Measurements from ENCODE around the gene USP16.

The USP16 gene

DNA sequence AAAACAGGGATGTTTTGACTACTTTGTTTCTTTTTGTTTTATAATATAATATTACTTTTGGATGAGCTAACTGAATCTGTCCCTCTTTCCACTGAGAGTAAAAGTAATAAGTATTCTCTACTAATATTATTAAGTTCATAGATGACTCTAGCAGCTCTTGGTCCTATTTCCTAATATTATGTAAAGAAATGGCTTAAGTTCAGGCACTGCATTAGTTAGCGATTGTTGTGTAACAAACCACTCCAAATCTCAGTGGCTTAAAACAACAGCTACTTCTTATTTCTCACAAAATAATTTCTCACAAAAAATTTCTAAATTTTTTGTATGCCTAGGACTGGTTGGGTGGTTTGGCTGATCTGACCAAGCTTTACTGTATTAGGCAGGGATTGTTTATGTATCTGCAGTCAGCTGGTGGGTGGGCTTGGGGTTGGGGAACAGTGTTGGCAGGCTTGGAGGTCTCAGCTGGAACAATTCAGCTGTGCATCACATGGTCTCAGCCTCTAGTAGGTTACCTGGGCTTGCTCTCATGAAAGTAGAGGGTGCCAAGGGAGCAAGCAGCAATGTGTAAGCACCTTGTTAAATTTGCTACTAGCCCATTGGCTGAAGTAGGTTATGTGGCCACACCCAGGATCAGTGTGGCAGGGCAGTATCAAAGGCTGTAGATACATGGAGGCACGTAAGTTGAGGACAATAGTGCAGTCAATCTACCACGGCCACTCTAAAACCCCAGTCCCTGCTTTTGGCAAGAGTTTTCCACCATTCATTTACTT, 57.8 kb downstream of the USP16 start:
- TF ChIP-seq POLR2A (IDR thresholded peaks at IDR 0.05; ENCODE audit: low read length): no peak
- TF ChIP-seq GATA1 (IDR thresholded peaks at IDR 0.05; ENCODE audit: low read depth, low read length): no peak
- DNase-seq: no peak

DNA sequence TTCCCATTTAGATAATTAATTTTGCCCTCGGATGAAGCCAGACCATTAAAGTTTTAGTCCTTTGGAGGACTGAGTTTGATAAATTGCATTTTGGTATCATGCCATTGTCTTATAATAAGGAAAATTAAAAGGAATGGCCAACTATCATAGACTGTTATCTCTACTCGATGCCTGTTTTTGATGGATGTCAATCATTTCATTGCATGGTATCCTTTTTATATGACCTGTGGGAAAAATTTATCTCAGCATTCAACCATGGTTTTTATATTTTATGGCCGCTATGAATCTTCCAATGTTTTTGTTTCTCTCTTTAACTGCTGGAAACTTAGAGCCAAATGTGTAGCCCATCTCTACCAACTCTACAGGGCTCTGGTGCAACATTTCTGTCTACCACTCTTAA, 58.8 kb downstream of the USP16 start:
- TF ChIP-seq GATA1 (IDR thresholded peaks at IDR 0.05; ENCODE audit: low read depth, low read length) (no peak), POLR2A (IDR thresholded peaks at IDR 0.05; ENCODE audit: low read length) (no peak)

DNA sequence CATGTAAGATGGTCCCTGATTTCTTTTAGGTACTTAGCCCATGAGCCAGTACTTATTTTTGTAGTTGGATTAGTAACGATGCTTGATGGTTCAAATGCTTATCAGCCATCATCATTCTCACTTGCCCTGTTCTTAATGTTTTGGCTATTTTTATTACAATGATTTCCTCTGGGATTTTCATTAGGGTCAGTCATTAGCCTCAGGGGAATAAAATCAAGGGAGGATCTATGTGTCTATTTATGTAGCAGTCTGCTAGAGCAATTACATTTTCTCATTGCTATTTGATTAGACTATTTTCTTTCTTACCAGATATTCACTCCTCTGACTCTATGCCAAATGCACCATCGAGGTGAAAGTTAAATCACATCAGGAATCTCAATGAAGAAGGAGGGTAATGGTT, 59.9 kb downstream of the USP16 start:
- TF ChIP-seq POLR2A (IDR thresholded peaks at IDR 0.05; ENCODE audit: low read length) (no peak), GATA1 (IDR thresholded peaks at IDR 0.05; ENCODE audit: low read depth, low read length) (no peak)
- DNase-seq: no peak

More for the DNA sequence above, 58.8 kb downstream of the USP16 start:
- no peak for DNase-seq

DNA sequence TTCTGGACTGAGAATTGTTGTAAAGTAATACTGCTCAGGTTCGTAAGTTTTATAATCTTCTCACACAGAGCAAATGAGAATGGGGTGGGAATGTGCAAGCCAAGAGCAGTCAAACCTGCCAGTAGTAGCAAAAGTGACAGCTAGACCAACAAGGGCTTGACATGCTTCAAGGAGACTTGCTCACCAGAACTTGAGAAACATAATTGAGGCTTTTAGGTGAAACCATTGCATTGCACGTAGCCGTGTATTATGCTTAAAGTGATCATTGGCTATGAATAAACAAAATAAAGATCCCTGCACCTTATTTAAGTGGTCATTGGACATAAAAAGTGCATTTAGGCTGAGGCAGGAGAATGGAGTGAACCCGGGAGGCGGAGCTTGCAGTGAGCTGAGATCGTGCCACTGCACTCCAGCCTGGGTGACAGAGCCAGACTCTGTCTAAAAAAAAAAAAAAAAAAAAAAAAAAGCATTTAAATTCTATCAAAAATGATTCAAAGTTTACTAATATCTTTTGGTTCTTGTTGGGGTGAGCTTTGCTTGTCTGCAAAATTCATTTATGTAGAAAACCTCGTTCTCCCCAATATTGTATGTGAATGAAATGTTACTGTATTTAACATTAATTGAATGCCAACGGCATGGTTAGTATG, 60.8 kb downstream of the USP16 start:
- DNase-seq: no peak
- TF ChIP-seq GATA1 (IDR thresholded peaks at IDR 0.05; ENCODE audit: low read depth, low read length) (no peak), POLR2A (IDR thresholded peaks at IDR 0.05; ENCODE audit: low read length) (no peak)

DNA sequence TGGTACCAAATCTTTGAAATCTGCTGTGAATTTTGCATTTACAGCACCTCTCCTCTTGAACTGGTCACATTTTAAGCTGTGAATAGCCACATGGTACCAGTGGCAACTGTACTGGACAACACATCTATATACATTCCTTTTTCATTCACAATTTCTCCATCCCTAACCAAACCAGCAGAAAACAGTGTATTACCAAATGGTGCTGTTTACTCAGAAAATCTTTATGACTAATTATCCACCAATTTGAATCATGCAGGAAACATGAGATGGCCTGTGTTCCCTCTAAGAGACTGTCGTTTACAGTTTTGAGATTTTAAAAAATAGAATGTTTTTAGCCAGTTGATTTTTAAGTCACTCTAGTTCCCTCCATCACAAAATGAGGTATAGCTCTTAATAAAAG, 66.6 kb downstream of the USP16 start:
- no peak for TF ChIP-seq POLR2A (IDR thresholded peaks at IDR 0.05; ENCODE audit: low read length)
- TF ChIP-seq GATA1 (IDR thresholded peaks at IDR 0.05; ENCODE audit: low read depth, low read length): no peak
- DNase-seq: no peak

DNA sequence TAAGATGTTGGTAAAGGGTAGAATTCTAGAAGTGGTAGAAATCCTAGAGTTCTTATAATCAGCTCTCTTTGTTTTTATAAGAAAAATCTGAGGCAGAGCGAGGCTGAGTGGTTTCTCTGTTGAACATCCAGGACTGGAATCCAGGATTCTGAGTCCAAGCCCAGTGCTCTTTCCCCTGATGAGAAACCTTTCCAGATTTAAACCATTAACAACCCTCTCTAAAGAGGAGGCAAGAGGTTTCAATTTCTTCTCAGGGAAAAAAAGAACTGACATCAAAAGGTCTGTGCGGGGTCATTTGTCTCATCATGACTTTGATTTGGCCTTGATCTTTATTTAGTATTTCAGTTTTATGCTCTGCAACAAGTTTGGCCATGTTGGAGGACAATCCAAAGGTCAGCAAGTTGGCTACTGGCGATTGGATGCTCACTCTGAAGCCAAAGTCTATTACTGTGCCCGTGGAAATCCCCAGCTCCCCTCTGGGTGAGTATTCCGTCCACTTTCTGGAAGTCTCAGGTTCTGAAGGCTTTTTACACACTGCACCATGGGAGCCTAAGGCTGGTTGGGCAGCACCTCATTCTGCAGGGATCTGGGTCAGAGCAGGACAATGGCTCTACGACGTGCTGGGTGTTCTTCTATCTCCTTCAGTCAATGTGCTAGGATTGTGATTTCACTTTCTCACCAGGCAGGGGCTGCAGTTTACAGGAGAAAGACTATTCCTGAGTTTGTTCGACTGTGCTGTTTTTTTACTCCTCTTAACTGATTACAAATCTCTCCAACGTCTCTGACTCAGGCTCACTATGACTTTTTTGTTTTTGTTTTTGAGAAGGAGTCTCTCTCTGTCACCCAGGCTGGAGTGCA, 67.9 kb downstream of the USP16 start:
- TF ChIP-seq GATA1 (IDR thresholded peaks at IDR 0.05; ENCODE audit: low read depth, low read length) (no peak), POLR2A (IDR thresholded peaks at IDR 0.05; ENCODE audit: low read length) (no peak)
- no peak for DNase-seq

DNA sequence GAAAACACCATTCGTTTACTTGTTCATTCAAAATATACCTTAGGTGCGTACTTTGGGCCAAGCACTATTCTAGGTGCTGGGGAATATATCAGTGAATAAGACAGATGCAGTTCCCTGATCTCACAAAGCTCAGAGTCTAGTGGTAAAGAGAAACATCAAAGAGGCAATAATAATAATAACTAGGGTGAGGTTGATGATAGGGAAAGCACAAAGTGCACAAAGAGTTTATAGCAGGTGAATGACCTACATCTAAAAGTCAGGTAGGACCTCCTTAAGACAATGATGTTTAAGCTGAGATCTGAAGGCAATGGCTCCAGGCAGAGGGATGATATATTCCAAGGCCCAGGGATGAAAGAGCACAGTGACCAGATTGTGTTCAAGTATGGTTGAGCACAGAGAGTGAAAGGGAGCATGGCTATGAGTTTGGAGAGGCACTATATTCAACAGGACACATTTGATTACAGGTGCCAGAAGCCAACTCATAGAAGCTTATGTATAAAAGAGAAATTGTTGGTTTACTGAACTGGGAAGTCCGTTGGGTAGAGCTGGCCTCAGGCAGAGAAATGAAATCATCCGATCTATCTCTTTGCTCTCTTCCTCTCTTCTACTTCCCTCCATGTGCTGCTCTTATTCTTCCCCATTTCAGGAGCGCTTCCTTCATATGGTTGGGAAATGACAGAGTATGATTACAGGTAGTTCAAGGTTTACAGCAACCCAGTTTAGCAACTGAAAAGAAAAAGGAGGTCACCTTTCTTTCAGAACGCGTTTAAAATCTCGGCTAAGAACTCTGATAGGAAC, 71.9 kb downstream of the USP16 start:
- DNase-seq: no peak
- no peak for TF ChIP-seq POLR2A (IDR thresholded peaks at IDR 0.05; ENCODE audit: low read length)
- no peak for TF ChIP-seq GATA1 (IDR thresholded peaks at IDR 0.05; ENCODE audit: low read depth, low read length)

DNA sequence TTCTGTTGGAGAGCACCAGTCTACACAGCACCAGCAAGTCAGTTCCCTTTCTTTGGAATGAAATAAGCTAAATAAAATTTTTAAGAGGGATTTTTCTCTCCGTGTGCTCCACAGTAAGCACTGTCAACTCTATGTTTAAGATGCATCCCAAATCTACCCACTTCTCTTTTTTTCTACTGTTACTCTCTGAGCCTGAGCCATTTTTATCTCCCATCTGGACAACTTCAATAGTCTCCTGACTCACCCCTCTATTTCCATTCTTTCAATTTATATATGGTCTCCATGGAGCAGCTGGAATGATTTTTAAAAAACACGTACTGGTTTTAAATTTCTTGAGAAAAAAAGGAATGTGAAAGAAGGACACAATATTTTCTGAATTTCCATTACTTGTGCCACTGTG, 73.7 kb downstream of the USP16 start:
- TF ChIP-seq POLR2A (IDR thresholded peaks at IDR 0.05; ENCODE audit: low read length) (no peak), GATA1 (IDR thresholded peaks at IDR 0.05; ENCODE audit: low read depth, low read length) (no peak)
- DNase-seq: no peak

DNA sequence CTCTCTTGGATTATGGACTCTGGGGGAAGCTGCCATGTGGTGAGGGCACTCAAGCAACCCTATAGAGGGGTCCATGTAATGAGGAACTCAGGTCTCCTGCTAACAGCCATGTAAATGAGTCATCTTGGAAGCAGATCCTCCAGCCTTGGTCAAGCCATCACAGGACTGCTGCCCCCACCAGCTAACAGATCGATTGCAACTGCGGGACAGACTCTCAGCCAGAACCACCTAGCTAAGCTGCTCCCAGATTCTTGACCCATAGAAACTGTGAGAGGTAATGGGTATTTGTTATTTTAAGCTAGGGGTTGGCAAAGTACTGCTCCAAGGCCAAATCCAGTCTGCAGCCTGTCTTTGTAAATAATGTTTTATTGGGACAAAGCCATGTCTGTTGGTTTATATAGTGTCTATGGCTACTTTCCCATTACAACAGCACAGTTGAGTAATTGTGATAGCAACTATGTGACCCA, 78.4 kb downstream of the USP16 start:
- TF ChIP-seq POLR2A (IDR thresholded peaks at IDR 0.05; ENCODE audit: low read length): no peak
- TF ChIP-seq GATA1 (IDR thresholded peaks at IDR 0.05; ENCODE audit: low read depth, low read length): no peak
- no peak for DNase-seq

Data from erythroblast (primary cell).